Activated CD8-positive, alpha-beta memory T cell treated with anti-CD3 and anti-CD28 coated beads for 48 hours (primary cell): ENCODE measurements around the gene FAU.

Experiments
- DNase-seq, 3 experiments: peaks; one replicate each; pipeline ENCODE4 v3.0.0-alpha.2; 2020; ENCODE audit warnings: low read depth in 2 of 3, low spot score in 2 of 3

The FAU gene

DNA sequence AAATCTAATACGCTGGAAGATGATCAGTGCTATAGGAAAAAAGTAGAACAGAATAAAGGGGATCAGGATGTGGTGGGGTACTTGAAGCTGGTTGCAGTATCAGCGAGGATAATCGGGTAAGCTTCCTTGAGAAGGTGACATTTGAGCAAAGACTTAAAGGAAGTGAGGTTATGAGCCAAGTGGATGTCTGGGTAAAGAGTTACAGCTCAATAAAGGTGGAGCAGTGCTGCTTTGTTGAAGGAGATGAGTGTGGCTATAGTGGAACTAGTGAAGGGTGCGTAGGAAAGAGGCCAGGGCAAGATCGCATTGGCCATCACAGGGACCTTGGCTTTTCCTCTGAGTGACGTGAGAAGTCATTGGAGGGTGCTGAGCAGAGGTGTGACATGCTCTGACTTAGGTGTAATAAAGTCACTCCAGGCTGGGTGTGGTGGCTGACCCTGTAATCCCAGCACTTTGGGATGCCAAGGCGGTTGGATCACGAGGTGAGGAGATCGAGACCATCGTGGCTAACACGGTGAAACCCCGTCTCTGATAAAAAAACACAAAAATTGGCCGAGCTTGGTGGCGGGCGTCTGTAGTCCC lies 14.7 kb upstream of the FAU start:
- no peak for DNase-seq

DNA sequence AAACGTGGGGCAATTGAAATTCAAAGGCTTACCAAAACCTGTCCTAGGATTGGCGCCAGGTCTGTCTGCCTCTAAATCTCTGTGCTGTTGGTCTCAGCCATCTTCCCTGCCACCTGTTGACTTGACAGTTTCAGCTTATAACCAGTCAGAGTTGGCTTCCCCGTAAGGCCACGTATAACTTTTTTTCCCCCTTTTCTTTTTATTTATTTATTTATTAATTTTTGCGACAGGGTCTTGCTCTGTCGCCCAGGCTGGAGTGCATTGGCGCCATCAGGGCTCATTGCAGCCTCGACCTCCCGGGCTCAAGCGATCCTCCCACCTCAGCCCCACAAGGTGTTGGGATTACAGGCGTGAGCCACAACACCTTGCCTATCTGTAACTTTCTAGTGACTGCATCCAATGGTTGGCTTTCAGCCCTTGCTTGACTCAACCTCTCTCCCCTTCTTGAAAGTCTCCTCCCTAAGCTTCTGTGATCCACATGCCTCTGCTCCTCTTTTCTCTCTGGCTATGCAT lies 13.8 kb upstream of the FAU start:
- DNase-seq = no peak

DNA sequence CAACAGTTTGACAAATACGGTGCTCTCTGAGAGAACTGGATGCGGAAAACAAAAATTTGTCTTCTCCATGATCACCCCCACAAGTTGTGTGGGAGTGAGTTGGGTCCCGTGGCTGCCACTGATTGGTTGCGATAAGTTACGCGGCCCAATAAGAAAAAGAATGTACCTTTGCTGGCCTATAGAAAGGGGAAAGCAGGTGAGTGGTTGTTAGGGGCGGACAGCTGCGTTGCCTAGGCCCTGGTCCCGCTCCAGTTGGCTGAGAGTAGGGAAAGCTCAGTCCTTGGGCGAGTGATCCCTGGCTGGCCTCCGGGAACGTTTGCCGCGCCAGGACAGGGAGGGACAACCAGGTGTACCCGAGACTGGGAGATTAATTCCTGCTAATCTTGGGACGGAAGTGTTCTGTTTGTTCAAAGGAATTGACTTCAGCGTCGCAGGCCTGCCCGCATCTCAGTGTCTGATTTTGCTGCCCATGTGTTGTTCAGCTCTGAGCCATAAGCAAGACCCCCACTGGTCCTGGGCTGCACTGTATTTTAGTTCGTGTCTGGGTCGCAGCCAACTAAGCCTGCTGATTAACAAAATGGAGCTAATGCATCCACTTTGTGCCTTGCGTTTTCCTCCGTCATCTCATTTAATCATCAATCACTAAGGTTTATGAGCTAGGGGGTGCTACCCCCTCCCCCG lies 13.2 kb upstream of the FAU start:
- DNase-seq = no peak

DNA sequence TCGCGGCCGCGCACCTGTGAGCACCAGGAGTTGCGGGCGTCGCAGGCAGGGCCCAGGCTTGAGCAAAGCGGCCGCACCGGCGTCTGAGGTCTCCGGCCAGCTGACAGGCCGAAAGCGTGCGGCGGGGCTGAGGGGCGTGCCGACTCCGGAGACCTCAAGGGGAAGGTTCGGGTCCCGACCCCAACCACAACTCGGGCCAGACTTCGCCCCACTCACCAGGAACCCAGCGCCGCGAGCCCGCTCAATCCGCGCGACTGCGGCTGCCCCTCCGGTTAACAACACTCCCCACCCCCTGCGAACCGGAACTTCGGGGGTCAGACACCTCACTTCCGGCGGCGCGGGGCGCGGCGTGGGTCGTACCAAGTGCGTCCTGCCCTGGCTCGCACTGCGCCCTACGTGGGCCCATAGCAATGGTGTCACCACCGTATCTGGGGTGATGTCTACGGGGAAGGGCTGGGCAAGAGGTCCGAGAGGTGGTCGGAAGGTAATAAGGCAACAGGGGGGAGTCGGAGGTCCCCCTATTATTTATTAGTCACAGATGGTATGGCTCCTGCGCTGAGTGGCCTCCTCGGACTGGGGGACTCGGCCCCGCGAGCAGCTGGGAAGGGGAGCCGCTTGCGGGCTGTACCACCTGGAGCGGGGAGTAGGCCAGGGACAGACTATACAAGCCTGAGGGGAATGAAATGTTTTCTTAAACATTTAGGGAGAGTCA lies 12.5 kb upstream of the FAU start, which contains the start of gene SYVN1:
SYVN1 (minus strand) TSS at position 280 of the 712 bp plus-strand sequence. CDS start 918 bp downstream, outside the sequence.
- peak; percentile 84 to 87 (median 86) for DNase-seq

DNA sequence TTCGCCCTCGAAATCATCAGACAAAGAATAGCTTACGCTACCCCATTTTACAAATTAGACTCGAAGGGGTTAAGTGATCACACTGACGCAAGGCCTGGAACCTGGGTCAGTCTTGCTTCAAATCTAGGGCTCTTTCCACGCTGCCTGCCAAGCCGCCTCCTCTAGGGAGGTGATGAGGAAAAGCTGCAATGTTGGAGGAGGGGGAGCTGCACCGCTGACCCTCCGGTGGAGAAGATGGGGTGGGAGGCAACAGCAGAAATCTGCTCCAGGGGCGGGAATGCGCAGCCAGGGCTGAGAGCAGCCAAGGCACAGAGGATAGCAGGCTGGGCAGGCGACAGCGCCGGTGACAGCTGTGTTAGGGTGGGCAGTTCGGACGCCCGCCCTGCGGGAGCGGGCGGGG lies 11.8 kb upstream of the FAU start:
- DNase-seq = no peak

DNA sequence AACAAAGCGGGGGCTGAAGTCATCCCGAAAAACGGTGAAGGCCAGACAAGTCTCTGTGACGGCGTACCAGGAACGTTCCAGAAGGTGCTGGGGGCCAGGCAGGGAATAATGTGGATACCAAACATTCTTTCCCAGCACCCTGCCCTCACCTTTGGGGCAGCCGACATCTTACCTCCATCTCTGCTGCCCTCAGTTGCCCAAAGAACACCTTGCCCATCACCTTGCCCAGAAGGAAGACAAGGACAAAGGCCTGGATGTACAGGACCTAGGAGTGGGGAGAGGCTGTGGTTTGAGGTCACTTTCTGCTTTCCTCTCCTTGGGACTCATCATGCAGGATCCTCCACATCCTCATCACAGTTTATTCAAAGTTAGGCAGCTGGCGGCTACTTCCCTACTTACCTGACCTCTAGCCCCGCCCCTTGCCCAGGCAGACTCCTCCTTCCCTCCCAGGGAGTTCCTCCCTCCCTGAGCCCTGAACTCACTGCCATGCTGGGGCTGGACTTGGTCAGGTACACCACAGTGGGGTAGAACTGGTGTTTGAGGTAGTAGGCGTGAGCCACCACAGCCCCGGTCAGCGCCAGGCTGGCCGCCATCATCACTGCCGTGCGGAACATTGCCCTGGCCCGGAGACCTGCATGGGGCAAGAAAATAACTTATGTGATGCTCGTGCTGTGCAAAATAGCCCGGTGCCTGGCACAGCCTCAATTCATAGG lies 11.2 kb upstream of the FAU start:
- no peak for DNase-seq

DNA sequence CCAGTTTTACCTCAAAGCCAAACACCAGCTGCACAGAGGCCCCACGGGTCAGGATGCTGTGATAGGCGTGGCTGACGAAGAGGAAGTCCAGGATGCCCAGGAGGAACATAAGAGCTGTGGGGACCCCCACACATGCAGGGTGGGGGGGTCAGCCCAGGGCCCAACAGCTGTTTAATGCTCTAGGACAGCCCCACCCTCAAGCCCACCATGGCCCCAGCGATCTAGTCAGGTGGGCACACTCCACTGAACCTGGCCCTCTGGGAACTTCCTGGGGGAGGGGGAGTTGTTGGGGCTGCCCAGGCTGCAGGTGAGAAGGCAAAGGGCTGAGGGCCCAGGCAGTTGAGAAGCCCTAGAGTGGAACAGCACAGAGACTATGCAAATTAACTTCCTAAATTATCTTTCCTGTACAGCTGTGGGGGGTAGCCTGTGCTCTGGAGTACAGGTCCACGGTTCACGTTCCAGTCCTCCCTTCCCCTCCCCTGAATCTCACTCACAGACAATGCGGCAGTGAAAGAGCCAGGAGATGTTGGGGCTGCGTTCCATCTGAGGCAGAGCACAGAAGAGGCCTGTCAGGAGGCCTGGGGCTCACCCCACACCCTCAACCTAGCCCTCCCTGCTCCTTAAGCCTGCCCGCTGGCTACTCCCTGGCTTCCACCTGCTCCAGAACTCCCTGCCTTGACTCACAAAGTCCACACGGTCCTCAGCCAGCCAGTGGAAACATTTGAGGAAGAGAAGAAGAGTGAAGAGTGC lies 10.5 kb upstream of the FAU start:
- no peak for DNase-seq

DNA sequence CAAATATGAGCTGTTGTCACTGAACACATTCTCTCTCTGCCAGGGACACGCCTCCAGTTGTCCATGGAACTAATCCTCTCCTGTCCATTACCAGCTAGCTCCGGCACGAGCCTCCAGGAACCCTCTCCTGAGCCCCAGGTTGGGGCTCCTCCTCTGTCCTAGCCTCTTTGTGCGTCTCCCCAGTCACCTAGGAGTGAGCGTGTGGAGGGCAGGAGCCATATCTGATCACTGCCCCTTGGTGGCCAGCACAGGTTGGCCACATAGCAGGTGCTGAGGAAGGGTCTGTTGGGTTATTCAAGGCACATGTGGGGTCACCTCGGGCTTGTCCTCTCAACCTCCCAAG lies 9.9 kb upstream of the FAU start:
- DNase-seq = no peak

DNA sequence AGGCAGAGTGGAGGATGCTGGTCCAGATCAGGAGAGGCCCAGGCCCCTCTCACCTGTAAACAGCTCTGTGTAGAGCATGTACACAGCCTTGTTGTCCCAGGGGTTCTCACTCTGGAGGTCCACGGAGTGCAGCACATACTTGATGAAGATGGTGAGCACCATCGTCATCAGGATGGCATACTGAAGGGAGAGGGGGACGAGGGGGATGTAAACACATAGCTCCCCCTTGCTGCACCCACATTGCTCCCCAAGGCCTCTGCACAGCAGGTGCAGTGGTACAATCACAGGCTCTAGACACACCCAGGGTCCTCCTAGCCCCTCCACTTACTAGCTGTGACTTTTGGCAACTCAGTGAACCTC lies 9.5 kb upstream of the FAU start:
- no peak for DNase-seq

DNA sequence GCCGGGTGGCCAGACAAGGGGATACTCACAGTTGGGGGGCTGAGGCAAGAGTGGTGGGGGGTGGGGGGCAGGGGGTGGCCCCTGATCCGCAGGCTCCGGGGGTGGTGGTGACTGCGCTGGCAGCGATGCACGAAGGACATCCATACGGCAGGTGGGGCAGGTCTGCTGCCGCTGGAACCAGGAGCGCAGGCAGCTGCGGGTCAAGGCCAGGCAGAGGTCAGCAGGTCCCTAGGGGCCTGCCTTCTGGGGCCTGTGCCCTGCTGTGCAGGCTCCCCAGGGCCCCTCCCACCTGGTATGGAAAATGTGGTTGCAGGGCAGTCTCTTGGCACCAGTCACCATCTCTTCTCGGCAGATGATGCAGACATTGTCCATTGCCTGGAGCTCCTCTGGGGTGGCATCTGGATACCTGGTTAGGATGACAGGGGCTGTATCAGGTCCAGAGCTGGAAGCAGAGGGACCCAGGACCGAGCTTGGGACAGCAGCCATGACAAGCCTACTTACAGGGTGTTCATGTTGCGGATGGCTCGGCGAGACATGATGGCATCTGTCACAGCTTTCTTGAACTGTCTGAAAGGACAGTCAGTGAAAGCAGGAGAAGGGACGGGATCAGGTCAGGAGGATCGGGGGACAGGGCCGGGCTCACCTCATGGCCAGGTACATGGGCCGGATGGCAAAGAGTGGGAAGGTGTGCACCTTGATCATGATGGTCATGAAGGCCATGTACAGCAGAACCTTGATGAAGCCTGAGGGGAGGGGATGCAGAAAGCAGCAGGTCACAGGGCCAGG lies 8.9 kb upstream of the FAU start:
- no peak for DNase-seq

DNA sequence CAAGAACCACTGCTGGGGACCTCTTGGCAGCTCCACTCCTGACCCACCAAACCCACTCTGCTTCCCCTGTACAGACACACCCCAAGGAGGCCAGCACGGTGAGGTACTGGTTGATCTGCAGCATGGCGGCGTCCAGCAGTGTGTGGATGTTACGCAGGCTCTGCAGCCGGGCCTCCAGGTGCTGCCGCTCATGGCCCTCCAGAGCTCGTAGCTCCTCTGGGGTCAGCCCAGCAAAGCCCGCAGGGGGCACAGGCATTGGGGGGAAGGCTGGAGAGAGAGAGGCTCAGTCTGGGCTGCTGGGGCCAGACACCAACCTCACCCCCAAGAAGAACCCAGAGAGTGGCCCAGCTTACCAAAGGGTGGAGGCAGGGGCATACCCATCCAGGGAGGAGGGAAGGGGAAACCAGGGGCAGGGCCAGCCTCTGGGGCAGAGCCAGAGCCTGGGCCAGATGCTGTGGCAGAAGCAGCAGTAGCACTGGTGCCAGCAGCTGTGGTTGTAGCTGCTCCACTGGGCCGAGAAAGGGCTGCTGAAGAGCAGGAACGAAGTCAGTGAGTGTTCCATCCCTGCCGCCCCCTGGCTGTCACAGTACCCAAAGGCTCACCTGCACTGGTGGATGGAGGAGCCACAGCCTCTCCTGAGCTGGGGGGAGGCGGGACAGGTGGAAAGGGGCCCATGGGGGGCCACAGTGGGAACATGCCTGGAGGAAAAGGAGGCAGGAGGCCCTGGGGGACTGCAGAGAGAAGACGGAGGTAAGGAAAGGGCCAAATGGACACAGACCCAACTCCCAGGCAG lies 7.9 kb upstream of the FAU start:
- no peak for DNase-seq

DNA sequence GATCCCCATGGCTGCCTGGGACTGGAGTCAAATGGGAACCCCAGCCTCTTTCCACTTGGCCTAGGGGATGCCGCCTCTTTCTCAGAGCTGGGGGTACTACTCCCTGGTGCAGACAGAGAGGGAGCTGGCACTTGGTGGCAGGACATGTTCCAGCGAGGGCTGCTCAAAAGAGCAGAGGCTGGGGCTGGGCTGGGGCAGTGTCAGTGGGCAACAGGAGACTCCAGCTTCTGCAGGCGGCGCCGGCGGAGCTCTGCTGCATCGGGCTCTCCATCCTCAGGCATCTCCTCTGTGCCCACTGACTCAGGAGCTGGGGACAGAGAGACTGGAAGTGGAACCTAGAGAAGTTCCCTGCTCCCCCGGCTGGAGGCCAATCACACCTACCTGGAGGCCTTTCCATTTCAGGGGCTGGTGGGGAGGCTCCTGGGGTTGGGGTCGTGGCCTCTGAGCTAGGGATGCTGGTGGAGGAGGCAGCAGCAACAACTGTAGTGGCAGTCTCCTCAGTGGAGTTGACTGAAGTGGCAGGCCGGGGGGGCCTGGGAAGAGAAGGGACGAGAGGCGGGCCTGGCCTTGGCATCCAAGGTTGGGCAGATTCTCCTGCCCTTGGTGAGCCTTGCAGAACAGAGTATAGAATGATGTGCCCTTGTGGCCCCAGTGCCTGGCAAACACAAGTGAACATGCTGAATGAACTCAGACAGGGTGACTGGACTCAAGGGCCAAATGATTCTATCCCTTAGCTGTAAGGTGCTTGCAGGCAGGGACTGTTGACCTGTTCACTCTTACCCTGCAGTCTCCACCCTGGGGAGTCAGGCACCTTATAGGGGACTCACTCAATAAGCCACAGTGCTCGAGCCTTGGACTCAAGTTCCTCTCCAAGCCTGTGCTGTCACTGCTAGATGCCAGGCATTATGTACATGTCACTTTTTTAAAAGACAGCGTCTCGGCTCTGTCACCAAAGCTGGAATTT lies 6.5 kb upstream of the FAU start:
- DNase-seq = no peak

DNA sequence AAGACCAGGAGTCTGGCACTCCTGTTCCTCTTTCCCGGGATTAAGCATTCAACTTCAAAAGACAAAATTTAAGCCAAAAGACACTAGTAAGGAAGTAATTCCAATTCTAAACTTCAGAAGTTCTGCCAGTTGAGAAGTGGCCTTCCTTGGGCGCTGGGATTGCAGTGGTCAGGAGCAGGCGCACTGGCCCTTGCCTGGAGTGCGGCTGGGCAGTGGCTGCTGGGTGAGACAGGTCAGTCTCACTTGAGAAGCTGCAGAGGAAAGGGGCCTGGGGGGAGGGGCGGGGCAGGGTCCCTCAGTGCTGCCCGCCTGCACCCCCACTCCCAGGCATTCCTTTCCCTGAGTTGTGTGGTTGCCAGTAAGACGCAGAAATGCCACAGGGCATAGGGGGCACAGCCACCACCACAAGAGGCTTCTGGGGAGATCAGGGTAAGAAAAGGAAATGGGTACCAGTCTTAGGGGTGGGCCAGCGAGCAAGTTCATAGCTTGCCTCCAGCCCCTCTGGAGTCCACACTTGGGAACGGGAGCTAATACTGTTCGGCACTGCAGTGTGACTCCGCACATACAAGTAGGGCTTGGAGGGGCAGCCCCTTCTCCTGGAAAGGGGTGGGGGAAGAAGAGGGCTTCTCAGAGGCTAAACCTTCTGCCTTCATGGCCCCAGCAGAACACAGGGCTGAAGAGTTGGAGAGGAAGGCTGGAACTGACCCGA lies 5.7 kb upstream of the FAU start:
- no peak for DNase-seq

DNA sequence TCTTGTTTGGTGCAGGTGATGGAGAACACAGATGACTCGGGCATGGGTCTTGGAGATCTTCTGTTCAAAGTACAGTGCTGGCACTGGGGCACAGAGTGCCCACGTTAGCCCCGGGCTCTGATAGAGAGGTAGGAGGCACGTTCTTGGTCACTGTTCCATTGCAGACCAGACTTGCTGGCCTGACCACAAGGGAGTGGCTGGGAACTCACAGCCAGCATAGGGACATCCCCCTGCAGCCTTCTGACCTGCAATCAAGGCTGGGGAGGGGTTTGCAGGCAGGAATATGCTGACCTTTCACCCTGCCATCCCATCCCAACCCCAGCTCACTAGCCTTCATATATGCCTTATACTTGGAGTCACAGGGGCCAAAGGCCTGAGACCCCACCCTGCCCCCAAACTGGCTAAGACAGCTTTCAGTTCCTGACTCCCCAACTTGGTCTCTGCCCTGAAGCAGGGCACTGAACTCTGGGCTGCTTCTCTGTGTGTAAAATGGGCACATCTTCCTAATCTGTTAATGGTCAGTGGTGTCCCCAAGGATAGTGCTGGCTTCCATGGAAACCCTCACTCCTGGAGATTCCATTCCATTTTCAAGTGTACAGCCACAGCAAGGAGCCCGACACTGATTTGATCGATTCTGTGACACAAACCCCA lies 4.8 kb upstream of the FAU start:
- DNase-seq = no peak

DNA sequence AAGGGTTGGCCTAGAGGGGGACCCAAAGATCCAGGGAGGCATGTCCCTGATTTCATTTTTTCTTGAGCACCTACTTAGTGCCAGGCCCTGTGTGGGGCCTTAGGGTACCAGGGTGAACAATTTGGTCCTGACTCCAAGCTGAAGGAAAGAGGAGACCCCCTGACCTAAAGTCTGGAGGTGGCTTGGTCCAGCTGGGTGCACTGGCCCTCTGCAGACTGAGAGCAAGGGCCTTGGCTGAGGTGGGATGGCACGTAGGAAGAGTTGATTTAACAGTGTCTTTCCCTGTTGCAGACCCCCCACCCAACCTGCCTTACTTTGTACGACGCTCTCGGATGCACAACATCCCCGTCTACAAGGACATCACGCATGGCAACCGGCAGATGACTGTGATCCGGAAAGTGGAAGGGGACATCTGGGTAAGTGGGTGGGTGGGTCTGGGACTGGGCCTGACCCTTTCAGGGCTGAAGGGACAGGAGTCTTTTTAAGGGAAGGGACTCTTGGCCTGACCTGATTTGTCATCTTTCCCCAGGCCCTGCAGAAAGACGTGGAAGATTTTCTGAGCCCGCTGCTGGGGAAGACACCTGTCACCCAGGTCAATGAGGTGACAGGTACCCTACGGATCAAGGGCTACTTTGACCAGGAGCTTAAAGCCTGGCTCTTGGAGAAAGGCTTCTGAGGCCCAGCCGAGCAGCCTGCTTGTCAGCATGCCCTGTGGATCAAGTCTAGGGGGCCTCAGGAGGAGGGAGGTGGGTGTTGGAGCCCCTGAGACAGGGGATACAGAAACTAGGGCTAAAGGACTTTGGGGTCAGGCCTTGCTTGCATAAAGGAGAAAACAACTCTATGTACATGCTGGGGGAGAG lies 3.5 kb upstream of the FAU start:
- no peak for DNase-seq

DNA sequence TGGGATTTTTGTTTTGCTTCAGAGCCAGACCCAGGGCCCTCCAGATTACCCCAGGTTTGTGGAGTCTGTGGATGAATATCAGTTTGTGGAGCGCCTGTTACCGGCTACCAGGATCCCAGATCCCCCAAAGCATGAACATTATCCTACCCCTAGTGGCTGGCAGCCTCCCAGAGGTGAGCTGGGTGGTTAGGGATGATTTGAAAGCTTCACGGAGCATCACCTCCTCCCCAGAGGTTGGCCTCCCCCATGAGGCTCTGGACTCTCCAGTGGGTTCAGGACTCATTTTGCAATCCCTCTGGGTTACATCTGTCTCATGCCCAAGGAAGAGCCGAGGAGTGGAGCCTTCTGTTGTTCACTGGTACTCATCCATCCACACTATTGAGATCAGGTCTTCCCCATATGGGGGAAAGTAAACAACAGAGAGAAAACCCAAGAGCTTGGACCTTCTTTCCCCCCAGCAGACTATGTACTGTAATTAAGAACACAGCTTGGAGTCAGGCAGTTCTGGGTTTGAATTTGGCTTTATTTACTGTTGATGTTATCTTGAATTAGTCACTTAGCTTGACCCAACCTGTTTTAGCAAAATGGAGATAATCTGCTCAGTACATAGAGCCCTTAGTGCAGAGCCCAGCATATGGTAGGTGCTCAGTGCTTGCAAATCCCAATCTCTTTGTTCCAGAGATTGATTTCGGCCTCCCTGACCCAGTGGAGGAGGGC lies 2.7 kb upstream of the FAU start:
- DNase-seq = no peak
